Upper lobe of right lung (tissue), 1 donor: ENCODE results near the gene PIK3R5. TPM values are rescaled to one million over a fixed set of nuclear protein-coding genes. Genes with fewer than 3 reads are reported as not detected.

ENCODE experiments used
- ATAC-seq: fragments of 200-7000 bp; cut with Tn5 transposase; one replicate; pipeline ENCODE4 v1.9.1; 2020; ENCODE audit warnings: mild to moderate bottlenecking, moderate library complexity
- DNase-seq: peaks from one replicate; pipeline ENCODE4 v3.0.0-alpha.2; 2020
- H3K27ac ChIP-seq: fragments of 200-600 bp; one replicate; pipeline ENCODE4 v1.8.0; 2022
- H3K27me3 ChIP-seq: fragments of 200-600 bp; one replicate; pipeline ENCODE4 v1.8.0; 2022; ENCODE audit warnings: mild to moderate bottlenecking
- H3K36me3 ChIP-seq: fragments of 200-600 bp; one replicate; pipeline ENCODE4 v1.8.0; 2022
- H3K4me1 ChIP-seq: fragments of 200-600 bp; one replicate; pipeline ENCODE4 v1.8.0; 2022
- H3K4me3 ChIP-seq: fragments of 200-600 bp; one replicate; pipeline ENCODE4 v1.8.0; 2022; ENCODE audit warnings: mild to moderate bottlenecking
- H3K9me3 ChIP-seq: fragments of 200-600 bp; one replicate; pipeline ENCODE4 v1.8.0; 2022
- intact Hi-C: fragments of 100-400 bp; cut with DNase I; formaldehyde crosslinking; loops from one replicate; pipeline ENCODE4 v1.11.0; 2022
- total RNA-seq: library from RNA; stranded (reverse); fragmentation: NEBNext Ultra II Directional; extraction: Animal tissue kit (Norgen Biotek cat#: 25700); gene quantifications from one replicate; pipeline ENCODE4 v1.2.1, GENCODE V29; 2021
- TF ChIP-seq, protein P1 (sequence below): fragments of 200-600 bp; IDR thresholded peaks from one replicate; pipeline ENCODE4 v1.8.0; 2022; ENCODE audit warnings: antibody characterized with exemption
- donor health status: DM: no; HTN: yes; CAD: no; lungs with severe emphysema.

Gene PIK3R5
- total RNA-seq, 1 donor from 2014 or later: 37.7 TPM

- ATAC-seq: no peak
- no peak overlapping the region for H3K27ac ChIP-seq
- H3K4me1 ChIP-seq: peaks cover 13% of the 10 kb centered on the region
- no peaks in the 10 kb centered on the region for H3K36me3 ChIP-seq
- no peaks in the 10 kb centered on the region for H3K27me3 ChIP-seq
- no peak for DNase-seq
- intact Hi-C loops: no loop called here
- no peaks in the 10 kb centered on the region for H3K9me3 ChIP-seq
- TF ChIP-seq, protein P1, sequence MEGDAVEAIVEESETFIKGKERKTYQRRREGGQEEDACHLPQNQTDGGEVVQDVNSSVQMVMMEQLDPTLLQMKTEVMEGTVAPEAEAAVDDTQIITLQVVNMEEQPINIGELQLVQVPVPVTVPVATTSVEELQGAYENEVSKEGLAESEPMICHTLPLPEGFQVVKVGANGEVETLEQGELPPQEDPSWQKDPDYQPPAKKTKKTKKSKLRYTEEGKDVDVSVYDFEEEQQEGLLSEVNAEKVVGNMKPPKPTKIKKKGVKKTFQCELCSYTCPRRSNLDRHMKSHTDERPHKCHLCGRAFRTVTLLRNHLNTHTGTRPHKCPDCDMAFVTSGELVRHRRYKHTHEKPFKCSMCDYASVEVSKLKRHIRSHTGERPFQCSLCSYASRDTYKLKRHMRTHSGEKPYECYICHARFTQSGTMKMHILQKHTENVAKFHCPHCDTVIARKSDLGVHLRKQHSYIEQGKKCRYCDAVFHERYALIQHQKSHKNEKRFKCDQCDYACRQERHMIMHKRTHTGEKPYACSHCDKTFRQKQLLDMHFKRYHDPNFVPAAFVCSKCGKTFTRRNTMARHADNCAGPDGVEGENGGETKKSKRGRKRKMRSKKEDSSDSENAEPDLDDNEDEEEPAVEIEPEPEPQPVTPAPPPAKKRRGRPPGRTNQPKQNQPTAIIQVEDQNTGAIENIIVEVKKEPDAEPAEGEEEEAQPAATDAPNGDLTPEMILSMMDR: no peak
- no peak overlapping the region for H3K4me3 ChIP-seq
Observed at GRCh38 chr17:8918807-8919465, 46.6 kb downstream of the PIK3R5 start.

DNA sequence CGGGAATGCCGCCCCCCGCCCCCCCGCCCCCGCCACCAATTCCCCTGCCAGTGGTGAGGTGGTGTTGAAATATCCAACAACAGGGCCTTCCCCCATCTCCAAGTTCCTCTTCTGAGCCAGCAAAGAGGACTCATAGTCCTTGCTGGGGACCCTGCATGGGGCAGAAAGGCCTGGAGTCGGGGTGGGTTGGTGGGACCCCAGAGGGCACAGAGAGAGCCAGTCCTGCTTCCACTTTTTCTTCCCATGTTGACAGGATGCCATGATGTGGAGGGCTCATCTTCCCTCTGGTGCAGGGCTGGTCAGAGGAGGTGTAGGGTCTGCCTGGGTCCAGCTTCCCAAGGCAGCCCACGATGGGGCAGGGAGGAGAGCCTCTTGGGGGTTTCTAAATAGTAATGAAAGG, 49.0 kb downstream of the PIK3R5 start:
- H3K4me1 ChIP-seq: no peaks in the 10 kb centered on the region
- peak overlapping the region; percentile 71 for H3K27ac ChIP-seq
- no peaks in the 10 kb centered on the region for H3K27me3 ChIP-seq
- no peaks in the 10 kb centered on the region for H3K9me3 ChIP-seq
- DNase-seq: no peak
- intact Hi-C loops: no loop called here
- ATAC-seq: peak; percentile 70
- no peaks in the 10 kb centered on the region for H3K36me3 ChIP-seq
- TF ChIP-seq, protein P1: no peak
- H3K4me3 ChIP-seq: no peak overlapping the region

DNA sequence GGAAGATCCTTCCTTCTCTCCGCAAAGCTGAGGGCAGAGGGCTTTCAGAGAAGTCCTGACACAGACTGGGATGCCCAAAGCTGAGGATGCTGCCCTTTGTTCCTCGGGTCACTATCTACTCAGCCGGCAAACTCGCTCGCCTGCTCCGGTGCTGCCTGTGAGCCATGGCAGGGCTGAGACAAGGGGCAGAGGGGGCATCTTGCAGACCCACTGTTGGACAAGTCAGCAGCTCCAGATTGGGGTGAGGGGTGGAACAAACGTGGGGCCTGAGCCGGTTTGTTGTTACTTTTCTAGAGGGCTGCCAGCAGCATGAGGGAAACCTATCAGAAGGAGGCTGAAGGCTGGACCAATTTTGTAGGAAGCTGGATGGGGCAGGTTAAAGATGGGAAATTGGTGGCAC, 51.0 kb downstream of the PIK3R5 start:
- TF ChIP-seq, protein P1: no peak
- DNase-seq (no peak), ATAC-seq (no peak)
- no peak overlapping the region for H3K27ac ChIP-seq
- H3K36me3 ChIP-seq: no peaks in the 10 kb centered on the region
- H3K4me3 ChIP-seq: no peak overlapping the region
- H3K27me3 ChIP-seq: no peaks in the 10 kb centered on the region
- intact Hi-C loops: no loop called here
- H3K4me1 ChIP-seq: no peaks in the 10 kb centered on the region
- no peaks in the 10 kb centered on the region for H3K9me3 ChIP-seq

DNA sequence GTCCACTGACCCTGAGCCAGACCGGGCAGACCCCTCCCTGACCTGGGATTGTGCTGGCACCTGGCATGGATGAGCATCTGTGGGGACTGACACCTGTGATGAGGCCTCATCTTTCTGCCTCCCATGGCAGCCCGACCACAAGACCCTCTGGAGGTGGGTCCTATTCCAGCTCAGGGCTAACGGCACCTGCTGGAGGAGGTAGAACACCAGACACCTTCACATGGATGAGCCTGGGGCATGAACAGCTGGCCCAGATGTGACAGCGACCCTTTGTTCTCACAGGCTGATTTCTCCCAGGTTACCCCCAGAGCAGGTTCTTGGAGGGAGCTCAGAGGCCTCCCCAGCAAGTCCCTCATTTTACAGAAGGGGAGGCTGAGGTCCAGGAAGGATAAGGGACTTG, 51.6 kb downstream of the PIK3R5 start:
- Histone ChIP-seq H3K27ac (no peak overlapping the region), H3K27me3 (no peaks in the 10 kb centered on the region), H3K4me3 (no peak overlapping the region), H3K4me1 (no peaks in the 10 kb centered on the region), H3K9me3 (no peaks in the 10 kb centered on the region), H3K36me3 (no peaks in the 10 kb centered on the region)
- TF ChIP-seq, protein P1: no peak
- no peak for DNase-seq
- ATAC-seq: no peak
- intact Hi-C loops: no loop called here

DNA sequence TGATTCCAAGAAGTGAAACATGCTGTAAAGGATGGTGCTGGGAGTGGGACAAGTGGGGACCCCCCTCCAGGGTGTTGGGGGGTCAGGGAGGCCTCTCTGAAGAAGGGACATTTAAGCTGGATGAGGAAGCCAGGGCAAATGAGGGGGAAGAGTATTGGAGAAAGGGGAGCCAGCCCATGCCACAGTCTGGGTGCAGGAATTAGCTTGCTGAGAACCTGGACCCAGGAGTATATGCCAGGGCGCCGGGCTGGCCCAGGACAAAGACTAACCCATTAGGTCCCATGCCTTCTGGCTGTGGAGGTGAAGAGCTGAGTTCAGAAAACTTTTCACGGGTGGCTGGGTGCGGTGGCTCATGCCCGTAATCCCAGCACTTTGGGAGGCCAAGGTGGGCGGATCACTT, 52.4 kb downstream of the PIK3R5 start:
- H3K4me3 ChIP-seq: no peak overlapping the region
- TF ChIP-seq, protein P1: no peak
- intact Hi-C loops: no loop called here
- H3K36me3 ChIP-seq: no peaks in the 10 kb centered on the region
- no peaks in the 10 kb centered on the region for H3K27me3 ChIP-seq
- no peak for ATAC-seq
- DNase-seq: no peak
- no peaks in the 10 kb centered on the region for H3K4me1 ChIP-seq
- H3K27ac ChIP-seq: no peak overlapping the region
- no peaks in the 10 kb centered on the region for H3K9me3 ChIP-seq
